ENCODE results near the gene HYAL1. TPM values are rescaled to one million over a fixed set of nuclear protein-coding genes. Genes with fewer than 3 reads are reported as not detected.

HYAL1 gene
- total and polyA plus RNA-seq, 2 donors from 2014 or later: 47.5 to 126 TPM

GRCh38 chr3:50333744-50334328, 30.5 kb upstream of the HYAL1 start:
- Histone ChIP-seq H3K4me1 (ENCODE audit: control insufficient read depth in 2 of 3, insufficient read depth in 2 of 3, low read depth in 1 of 3, low read length in 3 of 3) (peaks cover 2 to 25% (median 14%) of the 10 kb centered on the region in 3 donors), H3K4me3 (ENCODE audit: low read length in 3 of 3) (peak overlapping the region in 1 of 3 donors; percentile 1), H3K27ac (ENCODE audit: low read depth in 2 of 2, low read length in 2 of 2) (peak overlapping the region; percentile 71 to 86), H3K36me3 (ENCODE audit: control insufficient read depth in 2 of 3, insufficient read depth in 3 of 3, low read length in 3 of 3) (peaks cover 4 to 30% (median 19%) of the 10 kb centered on the region in 3 donors), H3K9ac (ENCODE audit: low read length in 3 of 3) (peak overlapping the region in 1 of 3 donors; percentile 51), H3K27me3 (ENCODE audit: control insufficient read depth, insufficient read depth, low read length) (no peaks in the 10 kb centered on the region), H3K9me3 (ENCODE audit: control insufficient read depth in 2 of 3, insufficient read depth in 1 of 3, low read length in 3 of 3) (no peaks in the 10 kb centered on the region)
- intact Hi-C loops (cut with DNase I): no loop called here
- FAIRE-seq (no peak), DNase-seq (peak in 1 of 5 donors; percentile 66)
- TF ChIP-seq CTCF (IDR thresholded peaks at IDR 0.05; ENCODE audit: borderline replicate concordance, extremely low read depth, insufficient read depth): no peak

- DNase-seq: no peak
- TF ChIP-seq CTCF (IDR thresholded peaks at IDR 0.05; ENCODE audit: borderline replicate concordance, extremely low read depth, insufficient read depth): no peak
- intact Hi-C loops (cut with DNase I): no loop called here
- H3K4me1 ChIP-seq (ENCODE audit: control insufficient read depth in 2 of 3, insufficient read depth in 2 of 3, low read depth in 1 of 3, low read length in 3 of 3): peaks cover 0 to 29% (median 11%) of the 10 kb centered on the region in 3 donors
- H3K9ac ChIP-seq (ENCODE audit: low read length in 3 of 3): no peak overlapping the region
- H3K27ac ChIP-seq (ENCODE audit: low read depth in 2 of 2, low read length in 2 of 2): no peak overlapping the region
- no peaks in the 10 kb centered on the region for H3K27me3 ChIP-seq (ENCODE audit: control insufficient read depth, insufficient read depth, low read length)
- no peaks in the 10 kb centered on the region for H3K9me3 ChIP-seq (ENCODE audit: control insufficient read depth in 2 of 3, insufficient read depth in 1 of 3, low read length in 3 of 3)
- peaks cover 4 to 30% (median 19%) of the 10 kb centered on the region in 3 donors for H3K36me3 ChIP-seq (ENCODE audit: control insufficient read depth in 2 of 3, insufficient read depth in 3 of 3, low read length in 3 of 3)
- H3K4me3 ChIP-seq (ENCODE audit: low read length in 3 of 3): no peak overlapping the region
- FAIRE-seq: no peak
Observed at GRCh38 chr3:50331364-50331907, 28.1 kb upstream of the HYAL1 start.

DNA sequence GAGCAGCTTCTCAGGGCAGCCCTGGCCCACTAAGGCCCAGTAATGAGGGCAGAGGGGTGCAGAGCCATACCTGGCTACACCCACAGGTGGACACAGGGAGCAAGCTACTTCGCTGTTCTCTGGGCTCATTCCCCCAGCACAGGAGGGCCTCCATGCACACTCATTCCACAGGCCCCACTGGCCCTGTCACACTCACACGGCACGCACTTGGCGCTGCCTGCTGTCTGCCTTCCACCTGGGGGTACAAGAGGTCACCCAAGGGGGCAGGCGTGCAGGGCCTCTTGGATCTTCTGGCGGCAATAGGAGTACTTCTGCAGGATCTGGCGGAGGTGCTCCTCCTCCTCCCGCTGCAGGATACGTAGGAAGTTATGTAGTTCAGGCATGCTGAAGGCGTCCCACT, 27.0 kb upstream of the HYAL1 start:
- no peaks in the 10 kb centered on the region for H3K9me3 ChIP-seq (ENCODE audit: control insufficient read depth in 2 of 3, insufficient read depth in 1 of 3, low read length in 3 of 3)
- H3K36me3 ChIP-seq (ENCODE audit: control insufficient read depth in 2 of 3, insufficient read depth in 3 of 3, low read length in 3 of 3): peaks cover 4 to 37% (median 23%) of the 10 kb centered on the region in 3 donors
- DNase-seq (no peak), FAIRE-seq (no peak)
- TF ChIP-seq CTCF (IDR thresholded peaks at IDR 0.05; ENCODE audit: borderline replicate concordance, extremely low read depth, insufficient read depth): no peak
- H3K27me3 ChIP-seq (ENCODE audit: control insufficient read depth, insufficient read depth, low read length): no peaks in the 10 kb centered on the region
- peaks cover 0 to 19% (median 3%) of the 10 kb centered on the region in 3 donors for H3K4me1 ChIP-seq (ENCODE audit: control insufficient read depth in 2 of 3, insufficient read depth in 2 of 3, low read depth in 1 of 3, low read length in 3 of 3)
- no peak overlapping the region for H3K4me3 ChIP-seq (ENCODE audit: low read length in 3 of 3)
- intact Hi-C loops (cut with DNase I): no loop called here
- H3K27ac ChIP-seq (ENCODE audit: low read depth in 2 of 2, low read length in 2 of 2): no peak overlapping the region
- no peak overlapping the region for H3K9ac ChIP-seq (ENCODE audit: low read length in 3 of 3)
